ENCODE results near the gene EIF2AK3. TPM values are rescaled to one million over a fixed set of nuclear protein-coding genes. Genes with fewer than 3 reads are reported as not detected.

The EIF2AK3 gene
- total and polyA plus RNA-seq, 2 of the 8 experiments (the other 6 are each of a cell fraction or from before 2014, with no cell fraction given), result 5.8 to 22.8 TPM

- H3K9me3 ChIP-seq (ENCODE audit: insufficient read depth in 2 of 2, low read depth in 1 of 2, low read length in 1 of 2), result no peaks in the 10 kb centered on the region
- H3K36me3 ChIP-seq (ENCODE audit: control insufficient read depth in 2 of 4, insufficient read depth in 4 of 4, low read length in 3 of 4), result peaks cover 0 to 4% (median 1%) of the 10 kb centered on the region in 4 experiments; a peak in 2 of 8 replicates
- H3K4me2 ChIP-seq (ENCODE audit: insufficient read depth in 1 of 2, low read depth in 2 of 2, low read length in 2 of 2), result no peak overlapping the region
- no peak overlapping the region for H3K27ac ChIP-seq (ENCODE audit: low read depth, low read length)
- H3K4ac ChIP-seq (replicated peaks; ENCODE audit: insufficient read length, low read depth, low read length), result no peak overlapping the region
- H2BK20ac ChIP-seq (ENCODE audit: low read length), result no peak overlapping the region
- DNase-seq (ENCODE audit: low read depth in 1 of 2, low spot score in 2 of 2) (no peak), FAIRE-seq (no peak)
- H3K56ac ChIP-seq (replicated peaks; ENCODE audit: insufficient read length, low read depth, low read length), result no peak overlapping the region
- no peak overlapping the region for H2AK5ac ChIP-seq (ENCODE audit: low read depth, low read length)
- no peak overlapping the region for H4K91ac ChIP-seq (replicated peaks; ENCODE audit: insufficient read length, low read length)
- ChIA-PET CTCF (ENCODE audit: partially characterized antibody) (interaction anchor here (0.7 to 1.4 kb wide), 4 partner anchors 12 to 374 kb away, joined by 3 to 5 read pairs (median 4); no protein-coding TSS in a partner anchor), POLR2A (ENCODE audit: partially characterized antibody) (no interaction called here)
- no peak overlapping the region for H2BK120ac ChIP-seq (replicated peaks; ENCODE audit: low read depth, low read length)
- no peaks in the 10 kb centered on the region for H3K23me2 ChIP-seq (ENCODE audit: low read depth, low read length)
- no peak overlapping the region for H3K4me3 ChIP-seq (ENCODE audit: extremely low read depth in 1 of 4, insufficient read depth in 2 of 4, low read depth in 3 of 4, low read length in 4 of 4)
- H3K9ac ChIP-seq (replicated peaks in 1 of 4; ENCODE audit: extremely low read depth in 1 of 4, low read depth in 3 of 4, low read length in 3 of 4), result no peak overlapping the region
- H3K23ac ChIP-seq (ENCODE audit: insufficient read length), result no peak overlapping the region
- no peaks in the 10 kb centered on the region for H3K79me1 ChIP-seq (ENCODE audit: low read depth, low read length)
- H3K79me2 ChIP-seq (ENCODE audit: control insufficient read depth in 1 of 2, insufficient read depth in 2 of 2, low read length in 2 of 2), result no peaks in the 10 kb centered on the region
- H4K5ac ChIP-seq (ENCODE audit: insufficient read length, low read depth, low read length), result no peak overlapping the region
- H4K8ac ChIP-seq (ENCODE audit: extremely low read depth, insufficient read depth, low read length), result no peak overlapping the region
- 86% methylated on average over 2 of the region's 2 CpGs; no CpG with 5 or more reads in 1 of the 2 experiments for WGBS, 2 experiments (ENCODE audit: extremely low coverage in 1 of 2, insufficient coverage in 1 of 2, insufficient read length in 1 of 2, insufficient replicate concordance in 2 of 2, low coverage in 1 of 2, low lambda C conversion rate in 2 of 2, missing lambda C conversion rate in 1 of 2)
- no peak overlapping the region for H2BK5ac ChIP-seq (ENCODE audit: low read depth, low read length)
- no peak overlapping the region for H3K14ac ChIP-seq (ENCODE audit: insufficient read length)
- no peak overlapping the region for H2BK12ac ChIP-seq (ENCODE audit: low read depth, low read length)
- H3K4me1 ChIP-seq (replicated peaks in 1 of 4; ENCODE audit: control insufficient read depth in 3 of 4, insufficient read depth in 4 of 4, low read length in 3 of 4), result peaks cover 0 to 3% (median 1%) of the 10 kb centered on the region in 4 experiments; a peak in 3 of 7 replicates
- H2BK15ac ChIP-seq (ENCODE audit: low read length), result no peak overlapping the region
- no peaks in the 10 kb centered on the region for H3K27me3 ChIP-seq (replicated peaks in 1 of 4; ENCODE audit: control insufficient read depth in 3 of 4, extremely low read depth in 1 of 4, insufficient read depth in 3 of 4, low read length in 3 of 4)
- no peak for TF ChIP-seq TBP (IDR thresholded peaks at IDR 0.05; ENCODE audit: low read depth, low read length)
- no peak for TF ChIP-seq KDM5A (IDR thresholded peaks at IDR 0.05; ENCODE audit: low read length)
- no peak for TF ChIP-seq JUN (IDR thresholded peaks at IDR 0.05; ENCODE audit: low read depth, low read length)
- TF ChIP-seq GTF2F1 (IDR thresholded peaks at IDR 0.05; ENCODE audit: borderline replicate concordance, low read depth, low read length), result no peak
- TF ChIP-seq YY1 (IDR thresholded peaks at IDR 0.05; ENCODE audit: low read depth, low read length), result no peak
- TF ChIP-seq CBX8 (IDR thresholded peaks at IDR 0.05; ENCODE audit: borderline replicate concordance, low read depth, low read length), result no peak
- H3K18ac ChIP-seq (ENCODE audit: extremely low read depth, low read length), result no peak overlapping the region
- H4K20me1 ChIP-seq (replicated peaks in 1 of 2; ENCODE audit: control insufficient read depth in 1 of 2, insufficient read depth in 2 of 2, low read length in 2 of 2), result no peaks in the 10 kb centered on the region
- H2AFZ ChIP-seq (ENCODE audit: low read length), result no peak overlapping the region
Observed at GRCh38 chr2:88564402-88564801, 62.9 kb downstream of the EIF2AK3 start.

All from H1 (cell line).